SK-N-SH (cell line): Measurements from ENCODE around the gene C2orf72. TPM values are rescaled to one million over a fixed set of nuclear protein-coding genes. Genes with fewer than 3 reads are reported as not detected.

Source experiments
- CTCF ChIA-PET: fragments of 300-600, 350-600 bp; formaldehyde crosslinking; extraction: SDS; loops from one replicate; lab custom pipeline; 2021; lab: Yijun Ruan, JAX
- POLR2A ChIA-PET: fragments of 350-600 bp; sonication (Branson Sonifier 250); formaldehyde crosslinking; extraction: SDS; loops from one replicate; lab custom pipeline; 2020; ENCODE audit warnings: antibody characterized with exemption, inconsistent platforms; lab: Yijun Ruan, JAX
- DNase-seq: peaks from one replicate; pipeline ENCODE4 v3.0.0; 2012
- H2AFZ ChIP-seq: fragments of 200-600 bp; sonication (generic); 2 replicates; pipeline ENCODE4 v1.8.1; 2016; ENCODE audit warnings: antibody characterized with exemption, mild to moderate bottlenecking, low read depth
- H3F3A ChIP-seq: fragments of 200-600 bp; sonication (generic); replicated peaks from 2 replicates; pipeline ENCODE3; 2016; ENCODE audit warnings: antibody characterized with exemption, mild to moderate bottlenecking; ENCODE audit not compliant: insufficient read depth
- H3K27ac ChIP-seq, 2 experiments: fragments of 200-500 bp in 1 of 2; fragments of 200-600 bp in 1 of 2; sonication (Bioruptor generic) in 1 of 2; sonication (generic), shearing (Covaris generic) in 1 of 2; 2 replicates each; pipeline versions ENCODE4 v1.5.1 to v1.6.1; 2014 to 2016; ENCODE audit warnings: low read depth in 2 of 2, inconsistent platforms in 1 of 2, low read length in 1 of 2, mild to moderate bottlenecking in 1 of 2, mixed read lengths in 1 of 2
- H3K27me3 ChIP-seq: fragments of 200-600 bp; sonication (generic), shearing (Covaris generic); 2 replicates; pipeline ENCODE4 v1.6.1; 2016; ENCODE audit warnings: mixed run types; ENCODE audit not compliant: insufficient read depth
- H3K36me3 ChIP-seq, 2 experiments: fragments of 200-500 bp in 1 of 2; fragments of 200-600 bp in 1 of 2; sonication (Bioruptor generic) in 1 of 2; sonication (generic) in 1 of 2; replicated peaks in 1 of 2; 2 replicates each; pipeline versions ENCODE3 to v1.5.1; 2014 to 2016; ENCODE audit warnings: low read length in 1 of 2, mild to moderate bottlenecking in 1 of 2; ENCODE audit not compliant: insufficient read depth in 2 of 2, control insufficient read depth in 1 of 2
- H3K4me1 ChIP-seq, 2 experiments: fragments of 200-500 bp in 1 of 2; fragments of 200-600 bp in 1 of 2; sonication (Bioruptor generic) in 1 of 2; sonication (generic), shearing (Covaris generic) in 1 of 2; 2 replicates each; pipeline versions ENCODE4 v1.5.1 to v1.6.1; 2014 to 2016; ENCODE audit warnings: low read depth in 1 of 2, low read length in 1 of 2, mixed run types in 1 of 2; ENCODE audit not compliant: insufficient read depth in 2 of 2, control insufficient read depth in 1 of 2
- H3K4me2 ChIP-seq: fragments of 200-600 bp; sonication (generic), shearing (Covaris generic); 2 replicates; pipeline ENCODE4 v1.6.1; 2017; ENCODE audit warnings: mixed run types
- H3K4me3 ChIP-seq, 2 experiments: fragments of 200-500 bp in 1 of 2; fragments of 200-600 bp in 1 of 2; sonication (Bioruptor generic) in 1 of 2; sonication (generic), shearing (Covaris generic) in 1 of 2; 2 replicates each; pipeline versions ENCODE4 v1.5.1 to v1.8.1; 2014 to 2016; ENCODE audit warnings: low read depth in 2 of 2, inconsistent platforms in 1 of 2, low read length in 1 of 2, mild to moderate bottlenecking in 1 of 2, mixed read lengths in 1 of 2, moderate library complexity in 1 of 2
- H3K79me2 ChIP-seq: fragments of 200-600 bp; sonication (generic); 2 replicates; pipeline ENCODE4 v1.8.1; 2017; ENCODE audit warnings: mild to moderate bottlenecking; ENCODE audit not compliant: insufficient read depth
- H3K9ac ChIP-seq: fragments of 200-600 bp; sonication (generic); 2 replicates; pipeline ENCODE4 v1.6.1; 2017; ENCODE audit warnings: mixed run types
- H3K9me2 ChIP-seq: fragments of 200-600 bp; sonication (generic); 2 replicates; pipeline ENCODE4 v1.6.1; 2017; ENCODE audit warnings: mixed run types
- H3K9me3 ChIP-seq: fragments of 200-600 bp; sonication (generic); 2 replicates; pipeline ENCODE4 v1.6.1; 2017; ENCODE audit warnings: mixed run types, mild to moderate bottlenecking, moderate library complexity
- H4K20me1 ChIP-seq: fragments of 200-600 bp; sonication (generic); 2 replicates; pipeline ENCODE4 v1.6.1; 2017; ENCODE audit warnings: mild to moderate bottlenecking, mixed run types; ENCODE audit not compliant: insufficient read depth
- FOSL2 ChIP-seq: IDR thresholded peaks from 2 replicates; pipeline ENCODE4 v1.4.0; 2012; ENCODE audit warnings: low read depth, mild to moderate bottlenecking, moderate library complexity, borderline replicate concordance
- FOXM1 ChIP-seq: IDR thresholded peaks from 2 replicates; pipeline ENCODE4 v1.4.0; 2012; ENCODE audit warnings: low read depth, mild to moderate bottlenecking
- GABPA ChIP-seq: IDR thresholded peaks from 2 replicates; pipeline ENCODE4 v1.4.0; 2012; ENCODE audit warnings: low read depth, mild to moderate bottlenecking
- MAX ChIP-seq: IDR thresholded peaks from 2 replicates; pipeline ENCODE4 v1.4.0; 2012; ENCODE audit warnings: low read depth
- NRF1 ChIP-seq: IDR thresholded peaks from 2 replicates; pipeline ENCODE4 v1.6.1; 2012; ENCODE audit warnings: low read depth, mild to moderate bottlenecking, low read length
- POLR2AphosphoS5 ChIP-seq: IDR thresholded peaks from 2 replicates; pipeline ENCODE4 v1.6.1; 2012; ENCODE audit warnings: low read depth, low read length
- RAD21 ChIP-seq: IDR thresholded peaks from 2 replicates; pipeline ENCODE4 v1.6.1; 2012; ENCODE audit warnings: mild to moderate bottlenecking, low read length
- RXRA ChIP-seq: IDR thresholded peaks from 2 replicates; pipeline ENCODE4 v1.4.0; 2012; ENCODE audit warnings: low read depth, mild to moderate bottlenecking, borderline replicate concordance
- SIN3A ChIP-seq: IDR thresholded peaks from 2 replicates; pipeline ENCODE4 v1.6.1; 2012; ENCODE audit warnings: low read depth, mild to moderate bottlenecking, low read length, moderate library complexity, borderline replicate concordance
- USF1 ChIP-seq: IDR thresholded peaks from 2 replicates; pipeline ENCODE4 v1.4.0; 2012; ENCODE audit warnings: low read depth, borderline replicate concordance
- USF2 ChIP-seq: fragments of 150-350 bp; IDR thresholded peaks from 2 replicates; pipeline ENCODE4 v1.6.1; 2017; ENCODE audit warnings: antibody characterized with exemption, low read length, low read depth, borderline replicate concordance
- WGBS: methylation state at CpG from one replicate; pipeline ENCODE4 v1.1.6; 2017; ENCODE audit warnings: low lambda C conversion rate; 5-methylcytosine and 5-hydroxymethylcytosine counted together
- polyA plus RNA-seq, 3 experiments: library from polyadenylated mRNA; depleted of rRNA; stranded (reverse); fragments of >200 nt; gene quantifications; 2 replicates each; pipeline ENCODE4 v1.2.3, GENCODE V29; 2012

C2orf72 gene
- polyA plus RNA-seq, 1 of the 3 experiments (the other 2 are of a cell fraction), result 0.35 TPM

GRCh38 chr2:231008131-231008530, 29.2 kb upstream of the C2orf72 start:
- 54% methylated on average over 6 of the region's 6 CpGs for WGBS
- Histone ChIP-seq H3K9ac (no peak overlapping the region), H3K4me1 (no peaks in the 10 kb centered on the region), H3K36me3 (no peaks in the 10 kb centered on the region), H3K27me3 (peaks cover 7% of the 10 kb centered on the region; the same call in 1 of the 2 replicates), H3K9me2 (no peaks in the 10 kb centered on the region), H3K27ac (no peak overlapping the region), H3K4me3 (no peak overlapping the region), H3K79me2 (no peaks in the 10 kb centered on the region), H3F3A (no peaks in the 10 kb centered on the region), H4K20me1 (no peaks in the 10 kb centered on the region), H2AFZ (no peak overlapping the region), H3K4me2 (no peak overlapping the region)
- POLR2A ChIA-PET, result no interaction called here
- no peak for TF ChIP-seq FOSL2
- TF ChIP-seq, all 33 proteins: peak for 0
- CTCF ChIA-PET, result interaction anchor here (0.6 to 4.0 kb wide), 6 partner anchors 9 to 184 kb away, joined by 3 to 27 read pairs (median 6); no protein-coding TSS in a partner anchor
- DNase-seq, result no peak
- no peaks in the 10 kb centered on the region for H3K9me3 ChIP-seq

GRCh38 chr2:231009236-231009919, 27.9 kb upstream of the C2orf72 start:
- 24% methylated on average over 11 of the region's 14 CpGs for WGBS
- Histone ChIP-seq H3K4me2 (no peak overlapping the region), H3K79me2 (no peaks in the 10 kb centered on the region), H3K4me1 (no peaks in the 10 kb centered on the region), H3K9ac (no peak overlapping the region), H3K9me2 (no peaks in the 10 kb centered on the region), H3K27ac (no peak overlapping the region), H3F3A (no peaks in the 10 kb centered on the region), H4K20me1 (no peaks in the 10 kb centered on the region), H3K4me3 (no peak overlapping the region), H3K9me3 (no peaks in the 10 kb centered on the region), H2AFZ (no peak overlapping the region), H3K27me3 (peaks cover 4% of the 10 kb centered on the region; the same call in 1 of the 2 replicates), H3K36me3 (no peaks in the 10 kb centered on the region)
- ChIA-PET CTCF (interaction anchor here (1.6 to 4.0 kb wide), 2 partner anchors 22 to 185 kb away, joined by 6 to 27 read pairs; no protein-coding TSS in a partner anchor), POLR2A (no interaction called here)
- DNase-seq, result no peak
- TF ChIP-seq NRF1, result no peak
- TF ChIP-seq USF1, result no peak
- TF ChIP-seq FOXM1, result no peak
- no peak for TF ChIP-seq MAX
- TF ChIP-seq GABPA, result no peak
- no peak for TF ChIP-seq RAD21
- TF ChIP-seq POLR2AphosphoS5, result no peak
- no peak for TF ChIP-seq SIN3A
- TF ChIP-seq FOSL2, result no peak
- no peak for TF ChIP-seq USF2
- TF ChIP-seq RXRA, result no peak
